SK-N-SH treated with all-trans-retinoic acid at 6 μM for 48 hours (cell line): ENCODE measurements around the gene SEPHS1.

Source experiments
- ATAC-seq: fragments of 200-7000 bp; cut with Tn5 transposase; 3 replicates; pipeline ENCODE4 v1.9.1; 2020; ENCODE audit warnings: mild to moderate bottlenecking, moderate library complexity
- BACH2 ChIP-seq: fragments of 250-450 bp; sonication (Bioruptor Pico); IDR thresholded peaks from 2 replicates; pipeline ENCODE4 v1.9.0; 2021; ENCODE audit warnings: mild to moderate bottlenecking, borderline replicate concordance
- CSDC2 ChIP-seq: fragments of 250-450 bp; sonication (Bioruptor Pico); IDR thresholded peaks from 2 replicates; pipeline ENCODE4 v1.5.0; 2020; ENCODE audit warnings: mild to moderate bottlenecking, moderate library complexity
- ESRRG ChIP-seq: fragments of 250-450 bp; sonication (Bioruptor Pico); IDR thresholded peaks from 2 replicates; pipeline ENCODE4 v1.6.1; 2021; ENCODE audit warnings: mild to moderate bottlenecking
- GLIS3 ChIP-seq: fragments of 250-450 bp; sonication (Bioruptor Pico); IDR thresholded peaks from 2 replicates; pipeline ENCODE4 v1.5.0; 2020; ENCODE audit warnings: mild to moderate bottlenecking, moderate library complexity
- ISL1 ChIP-seq: fragments of 250-450 bp; sonication (Bioruptor Pico); IDR thresholded peaks from 2 replicates; pipeline ENCODE4 v2.1.2; 2022; ENCODE audit warnings: mild to moderate bottlenecking, moderate library complexity
- OSR1 ChIP-seq: fragments of 250-450 bp; sonication (Bioruptor Pico); IDR thresholded peaks from 2 replicates; pipeline ENCODE4 v1.8.0; 2022; ENCODE audit warnings: moderate library complexity, mild to moderate bottlenecking, inconsistent platforms
- PPARA ChIP-seq: fragments of 250-450 bp; sonication (Bioruptor Pico); IDR thresholded peaks from 2 replicates; pipeline ENCODE4 v1.5.0; 2020; ENCODE audit warnings: mild to moderate bottlenecking, borderline replicate concordance
- RARB ChIP-seq: fragments of 250-450 bp; sonication (Bioruptor Pico); IDR thresholded peaks from 2 replicates; pipeline ENCODE4 v1.8.0; 2021; ENCODE audit warnings: mild to moderate bottlenecking, moderate library complexity
- SNAI2 ChIP-seq: fragments of 250-450 bp; sonication (Bioruptor Pico); IDR thresholded peaks from 2 replicates; pipeline ENCODE4 v1.5.0; 2020; ENCODE audit warnings: mild to moderate bottlenecking, moderate library complexity
- TOX ChIP-seq: fragments of 250-450 bp; sonication (Bioruptor Pico); IDR thresholded peaks from 2 replicates; pipeline ENCODE4 v1.8.0; 2021; ENCODE audit warnings: mild to moderate bottlenecking, moderate library complexity, borderline replicate concordance
- ZC3H10 ChIP-seq: fragments of 250-450 bp; sonication (Bioruptor Pico); IDR thresholded peaks from 2 replicates; pipeline ENCODE4 v1.5.1; 2021; ENCODE audit warnings: mild to moderate bottlenecking, moderate library complexity
- ZFP3 ChIP-seq: fragments of 250-450 bp; sonication (Bioruptor Pico); IDR thresholded peaks from 2 replicates; pipeline ENCODE4 v1.5.0; 2020; ENCODE audit warnings: mild to moderate bottlenecking, moderate library complexity
- ZFP30 ChIP-seq: fragments of 450-650 bp; formaldehyde crosslinking; IDR thresholded peaks from 2 replicates; pipeline ENCODE4 v1.5.0; 2022; ENCODE audit warnings: mild to moderate bottlenecking, moderate library complexity
- ZNF8 ChIP-seq: fragments of 450-650 bp; formaldehyde crosslinking; IDR thresholded peaks from 2 replicates; pipeline ENCODE4 v1.5.0; 2020; ENCODE audit warnings: mild to moderate bottlenecking, moderate library complexity
- TF ChIP-seq, protein P1 (sequence below): fragments of 250-450 bp; sonication (Bioruptor Pico); IDR thresholded peaks from 2 replicates; pipeline ENCODE4 v1.5.0; 2020; ENCODE audit warnings: mild to moderate bottlenecking, moderate library complexity
- TF ChIP-seq, protein P2 (sequence below): fragments of 250-450 bp; sonication (Bioruptor Pico); IDR thresholded peaks from 2 replicates; pipeline ENCODE4 v1.8.0; 2020; ENCODE audit warnings: mild to moderate bottlenecking, moderate library complexity, borderline replicate concordance
- TF ChIP-seq, protein P3 (sequence below): fragments of 250-450 bp; sonication (Bioruptor Pico); IDR thresholded peaks from 2 replicates; pipeline ENCODE4 v1.5.1; 2021; ENCODE audit warnings: mild to moderate bottlenecking, moderate library complexity

SEPHS1 gene

DNA sequence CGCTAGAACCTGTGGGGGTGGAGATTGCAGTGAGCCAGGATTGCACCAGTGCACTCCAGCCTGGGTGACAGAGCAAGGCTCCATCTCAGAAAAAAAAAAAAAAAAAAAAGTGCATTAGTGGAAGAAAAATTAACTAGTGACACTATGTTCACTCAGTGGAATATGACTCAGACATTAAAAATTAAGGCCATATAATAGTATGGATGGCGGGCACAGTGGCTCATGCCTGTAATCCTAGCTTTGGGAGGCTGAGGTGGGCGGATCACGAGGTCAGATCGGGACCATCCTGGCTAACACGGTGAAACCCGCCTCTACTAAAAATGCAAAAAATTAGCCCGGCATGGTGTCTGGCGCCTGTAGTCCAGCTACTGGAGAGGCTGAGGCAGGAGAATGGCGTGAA, 51.6 kb downstream of the SEPHS1 start:
- TF ChIP-seq SNAI2 (no peak), OSR1 (CRISPR knock-in tag) (no peak), RARB (CRISPR knock-in tag) (no peak), BACH2 (CRISPR knock-in tag) (no peak), ZFP3 (CRISPR knock-in tag) (no peak), TOX (CRISPR knock-in tag) (no peak), GLIS3 (no peak), ZC3H10 (CRISPR knock-in tag) (no peak)
- TF ChIP-seq, protein P1, sequence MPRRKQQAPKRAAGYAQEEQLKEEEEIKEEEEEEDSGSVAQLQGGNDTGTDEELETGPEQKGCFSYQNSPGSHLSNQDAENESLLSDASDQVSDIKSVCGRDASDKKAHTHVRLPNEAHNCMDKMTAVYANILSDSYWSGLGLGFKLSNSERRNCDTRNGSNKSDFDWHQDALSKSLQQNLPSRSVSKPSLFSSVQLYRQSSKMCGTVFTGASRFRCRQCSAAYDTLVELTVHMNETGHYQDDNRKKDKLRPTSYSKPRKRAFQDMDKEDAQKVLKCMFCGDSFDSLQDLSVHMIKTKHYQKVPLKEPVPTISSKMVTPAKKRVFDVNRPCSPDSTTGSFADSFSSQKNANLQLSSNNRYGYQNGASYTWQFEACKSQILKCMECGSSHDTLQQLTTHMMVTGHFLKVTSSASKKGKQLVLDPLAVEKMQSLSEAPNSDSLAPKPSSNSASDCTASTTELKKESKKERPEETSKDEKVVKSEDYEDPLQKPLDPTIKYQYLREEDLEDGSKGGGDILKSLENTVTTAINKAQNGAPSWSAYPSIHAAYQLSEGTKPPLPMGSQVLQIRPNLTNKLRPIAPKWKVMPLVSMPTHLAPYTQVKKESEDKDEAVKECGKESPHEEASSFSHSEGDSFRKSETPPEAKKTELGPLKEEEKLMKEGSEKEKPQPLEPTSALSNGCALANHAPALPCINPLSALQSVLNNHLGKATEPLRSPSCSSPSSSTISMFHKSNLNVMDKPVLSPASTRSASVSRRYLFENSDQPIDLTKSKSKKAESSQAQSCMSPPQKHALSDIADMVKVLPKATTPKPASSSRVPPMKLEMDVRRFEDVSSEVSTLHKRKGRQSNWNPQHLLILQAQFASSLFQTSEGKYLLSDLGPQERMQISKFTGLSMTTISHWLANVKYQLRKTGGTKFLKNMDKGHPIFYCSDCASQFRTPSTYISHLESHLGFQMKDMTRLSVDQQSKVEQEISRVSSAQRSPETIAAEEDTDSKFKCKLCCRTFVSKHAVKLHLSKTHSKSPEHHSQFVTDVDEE (CRISPR knock-in tag) = no peak
- TF ChIP-seq, protein P2, sequence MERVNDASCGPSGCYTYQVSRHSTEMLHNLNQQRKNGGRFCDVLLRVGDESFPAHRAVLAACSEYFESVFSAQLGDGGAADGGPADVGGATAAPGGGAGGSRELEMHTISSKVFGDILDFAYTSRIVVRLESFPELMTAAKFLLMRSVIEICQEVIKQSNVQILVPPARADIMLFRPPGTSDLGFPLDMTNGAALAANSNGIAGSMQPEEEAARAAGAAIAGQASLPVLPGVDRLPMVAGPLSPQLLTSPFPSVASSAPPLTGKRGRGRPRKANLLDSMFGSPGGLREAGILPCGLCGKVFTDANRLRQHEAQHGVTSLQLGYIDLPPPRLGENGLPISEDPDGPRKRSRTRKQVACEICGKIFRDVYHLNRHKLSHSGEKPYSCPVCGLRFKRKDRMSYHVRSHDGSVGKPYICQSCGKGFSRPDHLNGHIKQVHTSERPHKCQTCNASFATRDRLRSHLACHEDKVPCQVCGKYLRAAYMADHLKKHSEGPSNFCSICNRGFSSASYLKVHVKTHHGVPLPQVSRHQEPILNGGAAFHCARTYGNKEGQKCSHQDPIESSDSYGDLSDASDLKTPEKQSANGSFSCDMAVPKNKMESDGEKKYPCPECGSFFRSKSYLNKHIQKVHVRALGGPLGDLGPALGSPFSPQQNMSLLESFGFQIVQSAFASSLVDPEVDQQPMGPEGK (CRISPR knock-in tag) = no peak
- TF ChIP-seq, all 23 proteins: peak for 0
- no peak for ATAC-seq

DNA sequence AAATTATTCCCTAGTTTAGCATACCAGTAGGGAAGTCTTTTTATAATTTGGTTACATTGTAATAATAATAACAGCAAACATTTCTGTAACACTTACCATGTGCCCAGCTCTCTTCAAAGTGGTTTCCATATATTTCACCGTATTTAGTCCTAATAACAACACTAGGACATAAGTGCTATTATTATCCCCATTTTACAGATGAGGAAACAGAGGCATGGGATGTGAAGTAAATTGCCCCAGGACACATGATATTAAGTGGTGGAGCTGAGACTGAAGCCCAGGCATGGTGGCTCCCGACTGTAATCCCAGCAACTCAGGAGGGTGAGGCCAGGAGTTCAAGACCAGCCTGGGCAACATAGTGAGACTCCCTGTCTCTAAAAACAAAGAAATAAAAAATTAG, 53.3 kb downstream of the SEPHS1 start:
- TF ChIP-seq, protein P2 (CRISPR knock-in tag) = no peak
- no peak for TF ChIP-seq SNAI2
- no peak for TF ChIP-seq PPARA (CRISPR knock-in tag)
- no peak for TF ChIP-seq ZFP30
- TF ChIP-seq TOX (CRISPR knock-in tag) = no peak
- TF ChIP-seq ISL1 (CRISPR knock-in tag) = no peak
- no peak for TF ChIP-seq RARB (CRISPR knock-in tag)
- TF ChIP-seq, protein P1 (CRISPR knock-in tag) = no peak
- no peak for ATAC-seq

DNA sequence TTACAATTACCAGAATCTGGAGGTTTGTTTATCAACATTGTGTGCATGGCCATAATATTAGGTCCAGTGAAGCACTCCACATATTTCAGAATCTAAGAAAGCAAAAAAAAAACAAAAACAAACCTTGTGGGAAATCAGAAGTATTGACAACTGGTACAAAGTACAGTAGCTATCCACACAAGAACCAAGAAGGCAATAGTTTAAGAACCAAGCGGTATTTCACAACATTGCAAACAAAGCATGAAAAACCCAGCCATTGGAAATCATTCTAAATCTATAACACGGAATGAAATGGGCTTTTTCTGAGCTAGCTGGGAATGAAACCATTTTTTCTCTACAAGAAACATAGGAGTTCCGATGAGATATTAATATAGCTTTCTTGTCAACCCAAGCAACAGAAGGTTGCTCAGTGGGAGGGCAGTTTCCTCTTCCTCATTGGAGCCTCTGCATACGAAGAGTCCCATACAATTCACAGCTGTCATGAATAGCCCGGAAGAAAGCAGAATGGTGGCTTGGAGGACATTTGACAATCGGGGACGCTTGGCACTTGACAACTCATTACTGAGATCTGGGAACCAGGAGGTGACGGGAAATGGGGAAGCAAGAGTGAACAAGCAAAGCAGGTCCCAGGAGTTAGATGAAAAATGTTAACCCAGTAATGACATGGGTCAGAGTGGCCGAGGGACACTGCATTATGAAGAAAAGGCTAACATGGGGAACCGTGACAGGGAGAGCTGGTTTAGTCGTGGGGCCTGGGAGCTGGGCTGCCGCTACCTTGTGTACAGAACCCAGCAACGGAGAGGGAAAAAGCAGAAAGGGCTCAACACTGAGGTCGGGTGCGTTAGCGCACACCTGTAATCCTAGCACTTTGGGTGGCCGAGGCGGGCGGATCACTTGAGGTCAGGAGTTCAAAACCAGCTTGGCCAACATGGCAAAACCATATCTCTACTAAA, 56.0 kb downstream of the SEPHS1 start:
- no peak for ATAC-seq
- TF ChIP-seq, protein P1 (CRISPR knock-in tag) = no peak
- TF ChIP-seq ZFP3 (CRISPR knock-in tag) (no peak), SNAI2 (no peak), ESRRG (CRISPR knock-in tag) (no peak), ZNF8 (CRISPR knock-in tag) (no peak), ISL1 (CRISPR knock-in tag) (no peak), PPARA (CRISPR knock-in tag) (no peak), OSR1 (CRISPR knock-in tag) (no peak), TOX (CRISPR knock-in tag) (no peak), CSDC2 (CRISPR knock-in tag) (no peak)
- TF ChIP-seq, protein P3, sequence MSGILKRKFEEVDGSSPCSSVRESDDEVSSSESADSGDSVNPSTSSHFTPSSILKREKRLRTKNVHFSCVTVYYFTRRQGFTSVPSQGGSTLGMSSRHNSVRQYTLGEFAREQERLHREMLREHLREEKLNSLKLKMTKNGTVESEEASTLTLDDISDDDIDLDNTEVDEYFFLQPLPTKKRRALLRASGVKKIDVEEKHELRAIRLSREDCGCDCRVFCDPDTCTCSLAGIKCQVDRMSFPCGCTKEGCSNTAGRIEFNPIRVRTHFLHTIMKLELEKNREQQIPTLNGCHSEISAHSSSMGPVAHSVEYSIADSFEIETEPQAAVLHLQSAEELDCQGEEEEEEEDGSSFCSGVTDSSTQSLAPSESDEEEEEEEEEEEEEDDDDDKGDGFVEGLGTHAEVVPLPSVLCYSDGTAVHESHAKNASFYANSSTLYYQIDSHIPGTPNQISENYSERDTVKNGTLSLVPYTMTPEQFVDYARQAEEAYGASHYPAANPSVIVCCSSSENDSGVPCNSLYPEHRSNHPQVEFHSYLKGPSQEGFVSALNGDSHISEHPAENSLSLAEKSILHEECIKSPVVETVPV = no peak
- TF ChIP-seq, protein P2 (CRISPR knock-in tag) = no peak
